Adipose tissue (tissue), 3 donors: ENCODE measurements around the gene FAM227B. TPM values are rescaled to one million over a fixed set of nuclear protein-coding genes. Genes with fewer than 3 reads are reported as not detected.
"Not testable (repeated sequence)": the region's sequence is repeated elsewhere in the genome, so short reads cannot be mapped to it uniquely, and the experiment has no call there.

Experiments used
- H3K27ac ChIP-seq: one replicate; pipeline ENCODE4 v1.5.1; 2013; ENCODE audit warnings: low read depth, low read length
- WGBS, 3 donors: extraction: QIAGEN DNeasy Blood & Tissue Kit; methylation state at CpG; one replicate each; pipeline ENCODE4 v1.1.7; 2013; 5-methylcytosine and 5-hydroxymethylcytosine counted together
- polyA plus RNA-seq, 3 donors: library from polyadenylated mRNA; stranded (reverse); fragments of 200-250 nt; gene quantifications; one replicate each; pipeline ENCODE4 v1.2.3, GENCODE V29; 2013
- donor health status: healthy with polysubstance abuse.
- donor health status: Bipolar disorder and iron deficiency.
- donor health status: healthy.

Gene FAM227B
- polyA plus RNA-seq, 3 donors, result 0.55 to 3.7 (median 2.2) TPM

- no peak overlapping the region for H3K27ac ChIP-seq
- WGBS, 3 donors, result 73 to 84% (median 82%) methylated on average over 3 of the region's 3 CpGs
Measured at GRCh38 chr15:49521802-49522201, 98.8 kb downstream of the FAM227B start.

GRCh38 chr15:49512739-49513138 is 107.9 kb downstream of the FAM227B start:
- 85 to 91% (median 88%) methylated on average over 4 of the region's 4 CpGs for WGBS, 3 donors
- not testable (repeated sequence) for H3K27ac ChIP-seq

- WGBS, 3 donors, result 69 to 80% (median 77%) methylated on average over 3 of the region's 3 CpGs
- no peak overlapping the region for H3K27ac ChIP-seq
Measured at GRCh38 chr15:49507261-49507660, 113.4 kb downstream of the FAM227B start.

- 56 to 75% (median 62%) methylated on average over 1 of the region's 1 CpG for WGBS, 3 donors
- H3K27ac ChIP-seq, result no peak overlapping the region
Measured at GRCh38 chr15:49506341-49506740, 114.3 kb downstream of the FAM227B start.

GRCh38 chr15:49501586-49501985 is 119.0 kb downstream of the FAM227B start:
- H3K27ac ChIP-seq, result no peak overlapping the region
- WGBS, 3 donors, result 67 to 84% (median 78%) methylated on average over 1 of the region's 1 CpG

GRCh38 chr15:49495993-49496753 is 124.4 kb downstream of the FAM227B start:
- H3K27ac ChIP-seq, result no peak overlapping the region
- 77 to 84% (median 84%) methylated on average over 3 of the region's 3 CpGs for WGBS, 3 donors

GRCh38 chr15:49494842-49495241 is 125.8 kb downstream of the FAM227B start:
- 85 to 97% (median 87%) methylated on average over 1 of the region's 1 CpG for WGBS, 3 donors
- no peak overlapping the region for H3K27ac ChIP-seq

- no peak overlapping the region for H3K27ac ChIP-seq
- WGBS, 3 donors, result 44 to 86% (median 57%) methylated on average over 1 of the region's 1 CpG
Measured at GRCh38 chr15:49492830-49493229, 127.8 kb downstream of the FAM227B start.

GRCh38 chr15:49492151-49492550 is 128.5 kb downstream of the FAM227B start:
- 84 to 96% (median 93%) methylated on average over 2 of the region's 2 CpGs for WGBS, 3 donors
- H3K27ac ChIP-seq, result no peak overlapping the region

- WGBS, 3 donors, result 94 to 98% (median 97%) methylated on average over 1 of the region's 1 CpG
- no peak overlapping the region for H3K27ac ChIP-seq
Measured at GRCh38 chr15:49490966-49491365, 129.7 kb downstream of the FAM227B start.

GRCh38 chr15:49485401-49485800 is 135.2 kb downstream of the FAM227B start:
- H3K27ac ChIP-seq, result not testable (repeated sequence)
- 35 to 82% (median 55%) methylated on average over 1 of the region's 1 CpG for WGBS, 3 donors

GRCh38 chr15:49478982-49479381 is 141.6 kb downstream of the FAM227B start:
- H3K27ac ChIP-seq, result not testable (repeated sequence)

GRCh38 chr15:49478021-49478420 is 142.6 kb downstream of the FAM227B start:
- WGBS, 3 donors, result 85 to 99% (median 94%) methylated on average over 4 of the region's 4 CpGs
- not testable (repeated sequence) for H3K27ac ChIP-seq

GRCh38 chr15:49473031-49473430 is 147.6 kb downstream of the FAM227B start:
- no peak overlapping the region for H3K27ac ChIP-seq
- 71 to 75% (median 71%) methylated on average over 1 of the region's 1 CpG for WGBS, 3 donors

GRCh38 chr15:49472338-49472737 is 148.3 kb downstream of the FAM227B start:
- WGBS, 3 donors, result 92 to 100% (median 95%) methylated on average over 2 of the region's 2 CpGs
- no peak overlapping the region for H3K27ac ChIP-seq

- no peak overlapping the region for H3K27ac ChIP-seq
- WGBS, 3 donors, result 19 to 44% (median 34%) methylated on average over 4 of the region's 4 CpGs
Measured at GRCh38 chr15:49471733-49472132, 148.9 kb downstream of the FAM227B start.

GRCh38 chr15:49471248-49471647 is 149.4 kb downstream of the FAM227B start:
- H3K27ac ChIP-seq, result not testable (repeated sequence)
- WGBS, 3 donors, result 80 to 93% (median 91%) methylated on average over 4 of the region's 4 CpGs

- WGBS, 3 donors, result 48 to 68% (median 57%) methylated on average over 2 of the region's 2 CpGs
- H3K27ac ChIP-seq, result no peak overlapping the region
Measured at GRCh38 chr15:49468481-49468839, 152.2 kb downstream of the FAM227B start.

GRCh38 chr15:49467746-49468480 is 152.7 kb downstream of the FAM227B start:
- H3K27ac ChIP-seq, result no peak overlapping the region
- WGBS, 3 donors, result 52 to 65% (median 62%) methylated on average over 3 of the region's 3 CpGs

- H3K27ac ChIP-seq, result no peak overlapping the region
- WGBS, 3 donors, result 72 to 90% (median 80%) methylated on average over 1 of the region's 1 CpG
Measured at GRCh38 chr15:49466119-49466518, 154.5 kb downstream of the FAM227B start.
